Pulmonary artery endothelial cell (primary cell): ENCODE measurements around the gene KRT16. TPM values are rescaled to one million over a fixed set of nuclear protein-coding genes. Genes with fewer than 3 reads are reported as not detected.
"Not testable (repeated sequence)": the region's sequence is repeated elsewhere in the genome, so short reads cannot be mapped to it uniquely, and the experiment has no call there.

Source experiments
- DNase-seq: peaks from one replicate; pipeline ENCODE4 v3.0.0-alpha.2; 2011; ENCODE audit warnings: low read depth, low spot score
- total RNA-seq: library from RNA; depleted of rRNA; stranded (reverse); fragments of >200 nt; gene quantifications from 2 replicates; pipeline ENCODE4 v1.2.3, GENCODE V29; 2014

The KRT16 gene
- total RNA-seq, 1 donor from 2014 or later = 0.13 TPM

- DNase-seq = not testable (repeated sequence)
These were observed 15.5 kb upstream of the KRT16 start for GRCh38 chr17:41628073-41628370.

GRCh38 chr17:41627316-41628072 is 14.9 kb upstream of the KRT16 start:
- DNase-seq = no peak

DNA sequence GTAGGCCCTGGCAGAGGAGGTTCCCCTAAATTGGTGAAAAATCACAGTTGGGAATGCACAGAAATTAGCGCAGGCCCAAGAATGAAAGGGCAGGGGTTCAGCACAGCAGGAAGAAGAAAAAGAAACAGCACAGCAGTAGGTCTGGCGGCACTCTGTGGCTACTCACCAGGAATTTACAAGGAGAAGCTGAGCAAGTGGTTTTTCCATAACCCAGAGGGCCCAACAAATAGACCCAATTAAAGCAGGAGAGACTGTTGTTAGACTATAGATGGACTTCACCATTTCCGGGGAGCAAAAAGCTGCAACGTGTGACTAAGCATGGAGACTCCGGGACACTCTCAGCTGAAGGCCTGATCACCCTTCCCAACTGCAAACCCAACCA is 14.3 kb upstream of the KRT16 start:
- DNase-seq = not testable (repeated sequence)

- DNase-seq = not testable (repeated sequence)
These were observed 13.7 kb upstream of the KRT16 start for GRCh38 chr17:41626028-41626913.

DNA sequence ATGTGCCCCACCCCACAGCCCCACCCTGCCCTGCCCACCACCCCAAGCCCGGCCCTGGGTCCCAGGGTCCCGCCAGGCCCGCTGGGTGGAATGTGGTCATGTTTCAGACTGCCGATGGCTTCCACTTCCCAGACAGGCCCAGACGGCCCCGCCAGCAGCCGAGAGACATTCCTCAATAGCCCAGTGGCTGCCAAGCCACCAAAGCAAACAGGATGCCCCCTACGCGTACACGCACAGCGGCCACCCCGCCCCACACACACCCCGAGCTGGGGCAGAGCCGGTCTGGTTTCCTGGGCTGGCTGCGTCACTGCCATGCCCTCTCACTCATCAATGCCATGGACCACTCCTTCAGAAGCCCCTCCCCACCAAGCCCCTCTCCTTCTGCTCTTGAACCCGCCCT is 13.0 kb upstream of the KRT16 start:
- no peak for DNase-seq

GRCh38 chr17:41624208-41625101 is 11.9 kb upstream of the KRT16 start, which contains the start of gene KRT17:
Gene KRT17 (minus strand): TSS chr17:41624575. CDS start chr17:41624509, 66 bp downstream.
- DNase-seq = no peak

DNA sequence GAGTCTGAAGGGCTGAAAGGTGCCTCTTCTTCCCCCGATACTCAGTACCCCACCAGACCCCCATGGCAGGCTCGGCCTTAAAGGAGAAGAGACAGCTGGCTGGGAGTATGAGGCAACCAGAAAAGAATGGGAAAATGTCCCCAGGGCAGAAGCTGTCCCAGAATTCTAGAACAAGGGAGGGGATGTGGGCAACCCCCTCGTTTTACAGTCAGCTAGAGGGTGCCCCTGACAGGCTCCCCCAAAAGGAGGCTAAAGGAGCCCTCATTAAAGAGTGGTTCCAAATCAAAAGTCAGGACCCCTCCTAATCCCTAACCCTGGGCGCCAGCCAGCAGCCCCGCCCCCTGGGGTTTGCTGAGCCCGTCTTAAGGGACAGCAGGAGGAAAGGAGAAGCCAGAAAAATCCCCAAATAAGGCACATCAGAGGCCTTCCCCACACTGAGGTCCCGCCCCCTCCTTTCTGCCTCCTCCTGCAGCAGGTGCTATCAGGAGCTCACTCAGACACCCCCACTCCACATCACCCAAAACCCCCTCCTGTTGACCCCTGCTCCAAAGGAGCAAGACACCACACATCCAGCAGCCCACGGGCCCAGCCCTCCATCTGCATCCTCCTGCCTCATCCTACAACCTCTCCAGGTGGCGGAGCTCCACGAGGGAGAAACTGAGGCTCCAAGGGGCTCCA is 10.8 kb upstream of the KRT16 start:
- DNase-seq = not testable (repeated sequence)

DNA sequence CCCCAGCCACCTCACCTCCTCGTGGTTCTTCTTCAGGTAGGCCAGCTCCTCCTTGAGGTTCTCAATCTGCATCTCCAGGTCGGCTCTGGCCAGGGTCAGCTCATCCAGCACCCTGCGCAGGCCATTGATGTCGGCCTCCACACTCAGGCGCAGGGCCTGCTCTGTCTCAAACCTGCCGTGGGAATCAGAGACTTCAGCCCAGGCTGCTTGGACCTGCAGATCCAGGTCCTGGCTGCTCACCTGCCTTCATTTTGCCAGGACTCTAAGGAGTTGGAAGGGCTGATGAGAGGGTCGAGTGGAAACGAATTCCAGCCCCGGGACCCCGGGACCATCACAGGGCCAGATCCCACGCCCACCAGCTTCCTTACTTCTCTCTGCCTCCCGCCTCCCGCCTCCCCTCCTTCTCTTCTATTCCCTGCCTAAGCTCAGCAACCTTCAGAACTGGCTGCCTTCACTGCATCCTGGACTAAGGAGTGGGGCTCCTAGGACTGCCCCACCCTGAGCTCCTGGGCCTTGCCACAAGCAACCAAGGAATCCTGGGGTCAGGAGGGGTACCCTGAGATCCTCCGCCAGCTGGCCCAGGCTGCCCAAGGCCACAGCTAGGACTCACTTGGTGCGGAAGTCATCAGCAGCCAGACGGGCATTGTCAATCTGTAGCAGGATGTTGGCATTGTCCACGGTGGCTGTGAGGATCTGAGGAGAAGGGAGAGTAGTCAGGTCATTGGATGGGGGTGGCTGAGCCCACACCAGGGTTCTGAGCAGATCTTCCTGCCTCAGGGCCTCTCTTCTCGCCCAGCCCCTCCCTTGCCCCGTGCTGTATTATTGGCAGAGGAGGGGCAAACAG is 10.0 kb upstream of the KRT16 start:
- DNase-seq = not testable (repeated sequence)

DNA sequence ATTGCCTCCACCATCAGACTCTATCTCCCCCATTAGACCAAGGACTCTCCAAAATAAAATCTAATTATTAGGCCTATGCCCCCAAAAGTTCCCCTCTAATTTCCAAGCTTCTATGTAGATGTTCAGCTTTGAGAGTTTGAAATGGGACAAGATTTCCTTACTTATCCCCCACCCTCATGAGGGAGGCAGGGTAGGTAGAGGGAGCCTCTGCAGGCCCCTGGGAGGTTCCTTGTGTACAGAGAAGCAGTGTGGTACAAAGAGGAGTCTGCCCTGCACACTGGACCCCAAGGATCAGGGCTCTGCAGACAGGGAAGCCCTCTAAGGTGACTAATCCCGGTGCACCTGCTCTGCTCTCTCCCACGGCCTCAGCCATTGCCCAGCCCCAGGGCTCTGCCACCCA is 9.3 kb upstream of the KRT16 start:
- no peak for DNase-seq

DNA sequence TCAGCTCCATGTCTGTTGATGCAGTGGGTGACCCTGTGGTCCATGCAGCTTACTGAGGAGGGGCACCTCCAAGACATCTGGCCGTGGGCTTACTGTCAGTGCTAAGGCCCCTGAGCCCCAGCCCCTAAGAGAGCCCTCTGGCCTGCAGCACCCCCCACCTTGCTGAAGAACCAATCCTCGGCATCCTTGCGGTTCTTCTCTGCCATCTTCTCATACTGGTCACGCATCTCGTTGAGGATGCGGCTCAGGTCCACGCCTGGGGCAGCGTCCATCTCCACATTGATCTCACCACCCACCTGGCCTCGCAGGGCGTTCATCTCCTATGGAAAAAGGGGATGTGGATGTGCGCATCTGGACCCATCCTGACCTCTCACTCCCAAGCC is 8.9 kb upstream of the KRT16 start:
- DNase-seq = not testable (repeated sequence)

- DNase-seq = no peak
These were observed 8.2 kb upstream of the KRT16 start for GRCh38 chr17:41620583-41621434.

DNA sequence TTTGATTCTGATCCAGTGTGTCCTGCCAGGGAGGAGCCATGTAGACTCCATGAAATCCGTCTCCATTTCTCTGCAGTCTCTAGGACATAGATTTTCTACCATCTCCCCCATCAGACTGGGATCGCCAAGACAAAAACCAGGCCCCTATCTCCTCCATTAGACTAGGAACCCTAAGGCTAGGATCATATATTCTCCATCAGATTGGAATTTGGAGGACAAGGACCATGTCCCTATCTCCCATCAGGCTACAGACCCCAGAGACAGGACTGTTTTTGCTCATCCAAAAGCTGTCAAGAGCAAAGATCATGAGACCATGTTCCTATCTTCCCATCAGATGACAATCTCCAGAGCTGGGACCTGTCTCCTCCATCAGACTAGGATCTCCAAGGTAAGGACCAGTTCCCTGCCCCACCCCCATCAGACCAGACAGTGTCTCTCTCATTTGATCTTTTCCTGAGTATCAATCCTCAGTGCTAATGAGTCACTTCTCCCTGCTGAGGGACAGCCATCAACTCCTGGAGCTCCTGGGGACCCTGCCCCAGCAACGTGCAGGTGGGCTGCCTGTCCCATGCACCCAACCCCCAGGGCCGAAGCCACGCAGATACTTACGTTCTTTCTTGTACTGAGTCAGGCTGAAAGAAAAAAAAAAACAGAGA is 7.5 kb upstream of the KRT16 start:
- DNase-seq = not testable (repeated sequence)

GRCh38 chr17:41619036-41619926 is 6.7 kb upstream of the KRT16 start:
- no peak for DNase-seq

DNA sequence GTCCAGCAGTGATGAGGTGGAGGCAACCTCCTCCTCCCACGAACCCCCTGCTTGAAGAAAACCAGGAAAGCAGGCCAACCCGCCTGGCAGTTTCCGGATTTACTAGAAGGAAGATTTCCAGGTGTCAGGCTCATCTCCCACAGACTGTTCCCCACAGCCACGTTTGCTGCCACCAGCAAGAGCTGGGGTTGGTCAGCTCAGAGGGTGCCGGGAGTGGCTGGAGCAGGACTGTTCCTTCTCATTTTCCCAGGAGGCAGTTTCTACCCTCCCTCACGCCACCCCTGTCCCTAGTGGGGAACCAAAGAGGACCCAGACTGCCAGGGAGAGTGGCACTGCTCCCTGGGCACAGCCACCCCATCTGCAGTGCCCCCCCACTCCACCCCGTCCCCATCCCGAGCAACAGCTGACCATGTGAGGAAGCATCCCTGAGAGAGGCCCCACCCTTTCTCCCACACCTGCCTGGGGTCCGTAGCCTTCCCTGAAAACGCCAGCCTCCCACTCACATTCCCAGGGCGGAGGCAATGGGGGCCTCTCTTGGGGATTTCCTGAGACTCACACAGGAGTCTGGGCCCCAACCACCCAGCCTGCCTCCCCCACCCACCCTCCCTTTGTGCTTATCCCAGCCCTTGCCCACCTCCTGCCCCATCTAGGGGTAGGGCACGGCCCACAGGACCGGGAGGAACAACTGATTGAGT is 5.9 kb upstream of the KRT16 start:
- DNase-seq = no peak

GRCh38 chr17:41617698-41618097 is 5.1 kb upstream of the KRT16 start:
- DNase-seq = no peak

- DNase-seq = no peak
These were observed 4.6 kb upstream of the KRT16 start for GRCh38 chr17:41617136-41617535.

DNA sequence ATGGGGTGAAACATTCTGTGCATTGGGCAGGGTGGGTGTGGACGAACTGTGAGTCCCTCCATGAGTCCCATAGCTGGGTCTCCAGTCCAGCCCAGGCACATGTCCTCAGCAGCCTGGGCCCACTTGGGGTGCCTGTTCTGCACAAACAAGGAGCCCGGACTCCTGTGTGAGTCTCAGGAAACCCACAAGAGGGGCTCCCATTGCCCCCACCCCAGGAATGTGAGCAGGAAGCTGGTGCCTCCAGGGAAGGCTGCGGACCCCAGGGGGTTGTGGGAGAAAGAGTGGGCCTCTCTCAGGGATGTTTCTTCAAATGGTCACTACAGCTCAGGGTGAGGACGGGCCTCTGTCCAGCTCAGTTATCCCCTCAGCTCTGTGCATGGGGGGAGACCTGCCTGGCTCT is 3.9 kb upstream of the KRT16 start:
- not testable (repeated sequence) for DNase-seq
